GM18508 (cell line): ENCODE measurements around the gene TSG101.

Source experiments
- ATAC-seq: cut with Tn5 transposase; IDR thresholded peaks from one replicate; pipeline ENCODE4 v1.9.1; 2021; ENCODE audit warnings: moderate number of reproducible peaks; ENCODE audit not compliant: insufficient read depth, unreplicated experiment

Gene TSG101

GRCh38 chr11:18495271-18495670 is 31.5 kb downstream of the TSG101 start:
- no peak for ATAC-seq

- no peak for ATAC-seq
Measured at GRCh38 chr11:18493310-18493709, 33.4 kb downstream of the TSG101 start.

GRCh38 chr11:18492888-18493287 is 33.9 kb downstream of the TSG101 start:
- ATAC-seq, result no peak

- no peak for ATAC-seq
Measured at GRCh38 chr11:18491924-18492323, 34.8 kb downstream of the TSG101 start.

- no peak for ATAC-seq
Measured at GRCh38 chr11:18490736-18491485, 35.8 kb downstream of the TSG101 start.

- no peak for ATAC-seq
Measured at GRCh38 chr11:18490319-18490718, 36.4 kb downstream of the TSG101 start.

GRCh38 chr11:18485913-18486528 is 40.7 kb downstream of the TSG101 start:
- ATAC-seq, result no peak

- no peak for ATAC-seq
Measured at GRCh38 chr11:18479063-18479462, 47.7 kb downstream of the TSG101 start.

- no peak for ATAC-seq
Measured at GRCh38 chr11:18472587-18472986, 54.2 kb downstream of the TSG101 start.

GRCh38 chr11:18471995-18472394 is 54.7 kb downstream of the TSG101 start:
- no peak for ATAC-seq

- no peak for ATAC-seq
Measured at GRCh38 chr11:18468961-18469360, 57.8 kb downstream of the TSG101 start.

GRCh38 chr11:18468059-18468458 is 58.7 kb downstream of the TSG101 start:
- no peak for ATAC-seq

- no peak for ATAC-seq
Measured at GRCh38 chr11:18466402-18466801, 60.3 kb downstream of the TSG101 start.

GRCh38 chr11:18463439-18463838 is 63.3 kb downstream of the TSG101 start:
- ATAC-seq, result no peak

- ATAC-seq, result no peak
Measured at GRCh38 chr11:18461909-18462308, 64.8 kb downstream of the TSG101 start.

GRCh38 chr11:18459634-18460033 is 67.1 kb downstream of the TSG101 start:
- ATAC-seq, result no peak

- no peak for ATAC-seq
Measured at GRCh38 chr11:18457450-18457849, 69.3 kb downstream of the TSG101 start.

- ATAC-seq, result no peak
Measured at GRCh38 chr11:18455686-18456372, 70.9 kb downstream of the TSG101 start, which contains the start of gene LDHAL6A. Gene LDHAL6A (plus strand): TSS chr11:18455856. CDS start chr11:18456681, 825 bp downstream.

- no peak for ATAC-seq
Measured at GRCh38 chr11:18452927-18453326, 73.8 kb downstream of the TSG101 start.

- no peak for ATAC-seq
Measured at GRCh38 chr11:18449251-18449650, 77.5 kb downstream of the TSG101 start.

GRCh38 chr11:18438691-18439090 is 88.1 kb downstream of the TSG101 start:
- ATAC-seq, result no peak
